ENCODE results near the gene AQP4.
A peak's percentile ranks its signal among the peaks of the same experiment; 100 is the strongest.

AQP4 gene

GRCh38 chr18:26839609-26840008, 25.9 kb downstream of the AQP4 start:
- DNase-seq, result no peak

DNA sequence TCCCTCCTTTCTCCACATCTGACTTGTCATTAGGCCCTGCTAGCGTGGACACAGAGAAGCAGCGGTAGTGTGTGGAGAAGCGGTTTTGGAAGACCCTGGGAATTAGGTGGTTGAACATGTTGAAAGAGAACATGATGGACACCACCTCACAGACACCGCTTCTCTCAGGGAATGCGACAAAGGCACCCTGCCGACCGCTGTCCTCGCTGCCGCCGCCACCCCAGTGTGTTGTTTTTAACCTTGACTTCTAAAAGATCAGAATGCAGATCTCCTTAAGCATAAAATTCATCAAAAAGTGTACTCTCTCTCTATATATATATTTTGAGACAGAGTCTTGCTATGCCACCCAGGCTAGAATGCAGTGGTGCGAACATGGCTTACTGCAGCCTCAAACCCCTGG, 33.2 kb downstream of the AQP4 start:
- DNase-seq, result no peak

DNA sequence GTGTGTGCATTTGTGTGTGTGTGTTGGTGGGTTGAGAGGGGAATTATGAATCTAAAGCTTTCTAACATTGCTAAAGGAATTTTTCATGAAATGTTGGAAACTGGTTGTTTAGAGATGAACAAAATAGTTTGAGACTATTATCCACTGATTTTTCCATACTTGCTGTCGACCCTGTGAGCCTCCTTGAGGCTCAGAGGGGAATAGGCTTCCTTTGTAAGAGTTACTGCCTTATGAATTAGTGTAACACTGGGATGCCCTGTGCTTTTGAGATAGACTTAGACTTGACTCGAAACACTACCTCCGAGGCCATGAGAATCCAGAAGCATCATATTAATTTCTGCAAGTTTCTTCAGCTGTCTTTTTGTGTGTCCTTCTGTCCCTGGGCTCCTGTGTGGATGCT, 37.9 kb downstream of the AQP4 start:
- DNase-seq, result no peak

DNA sequence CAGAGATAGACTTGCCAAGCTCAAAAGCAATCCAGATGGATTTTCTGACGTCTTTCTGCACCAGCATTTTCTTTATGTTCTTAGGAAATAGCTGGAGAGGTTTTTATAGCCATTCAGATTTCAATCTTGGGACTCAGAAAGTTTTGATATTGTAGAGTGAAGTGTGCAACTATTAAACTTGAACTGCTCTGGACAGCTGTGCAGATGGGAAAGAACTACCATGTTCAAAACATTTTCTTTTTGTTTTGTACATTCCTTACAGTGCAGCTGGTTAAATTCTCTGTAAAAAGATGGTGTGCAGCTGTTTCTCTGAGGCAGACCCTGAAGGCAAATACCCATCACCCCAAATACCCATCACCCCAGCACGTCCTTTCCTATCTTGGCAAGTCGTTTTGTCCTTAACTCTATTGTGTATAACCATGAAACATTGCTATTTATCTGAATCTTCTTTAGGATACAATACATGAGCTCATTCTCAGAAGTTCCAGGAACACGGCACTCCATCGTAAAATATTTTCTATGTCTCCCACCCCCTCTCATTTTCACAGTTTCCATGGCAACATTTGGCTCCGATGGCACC, 38.8 kb downstream of the AQP4 start:
- no peak for DNase-seq

DNA sequence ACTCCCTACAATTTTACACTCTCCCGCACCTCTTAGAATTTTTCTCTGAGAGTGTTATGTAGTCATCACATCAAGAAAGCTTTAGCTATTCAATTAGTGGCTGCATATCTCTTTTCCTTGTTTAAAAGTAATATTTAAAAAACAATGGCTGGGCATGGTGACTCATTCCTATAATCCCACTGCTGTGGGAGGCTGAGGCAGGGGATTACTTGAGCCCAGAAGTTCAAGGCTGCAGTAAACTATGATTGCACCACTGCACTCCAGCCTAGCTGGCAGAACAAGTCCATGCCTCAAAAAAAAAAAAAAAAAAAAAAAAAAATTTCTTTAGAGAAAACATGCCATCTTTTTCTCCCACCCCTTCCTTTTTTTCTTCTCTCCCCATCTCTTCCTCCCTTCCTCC, 44.3 kb downstream of the AQP4 start:
- no peak for DNase-seq

GRCh38 chr18:26819046-26819445, 46.5 kb downstream of the AQP4 start:
- no peak for DNase-seq

GRCh38 chr18:26818461-26818860, 47.0 kb downstream of the AQP4 start:
- DNase-seq, result no peak

- DNase-seq, result peak; percentile 60
Observed at GRCh38 chr18:26813043-26813442, 52.5 kb downstream of the AQP4 start.

- DNase-seq, result no peak
Observed at GRCh38 chr18:26812462-26812861, 53.0 kb downstream of the AQP4 start.

- no peak for DNase-seq
Observed at GRCh38 chr18:26809346-26809745, 56.2 kb downstream of the AQP4 start.

DNA sequence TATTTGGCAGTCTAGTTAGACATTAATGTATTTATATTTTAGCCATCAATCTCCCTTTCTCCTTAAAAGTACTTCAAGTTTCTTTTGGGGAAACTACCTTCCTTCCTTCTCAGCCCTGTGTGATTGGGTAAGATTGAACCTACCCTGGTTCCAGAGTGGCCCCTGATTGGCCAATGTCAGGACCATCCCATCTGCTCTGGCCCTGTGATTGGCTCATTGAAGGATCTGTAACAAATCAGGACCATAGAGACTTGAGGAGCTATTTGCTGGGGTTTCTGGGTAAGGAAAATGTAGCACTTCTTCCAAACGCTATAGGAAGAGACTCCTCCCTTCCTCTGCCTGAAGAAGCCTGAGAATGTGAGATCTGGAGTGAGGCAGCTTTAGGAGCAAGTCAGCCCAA, 59.3 kb downstream of the AQP4 start:
- DNase-seq, result no peak

- no peak for DNase-seq
Observed at GRCh38 chr18:26804519-26804918, 61.0 kb downstream of the AQP4 start.

GRCh38 chr18:26803643-26804042, 61.9 kb downstream of the AQP4 start:
- no peak for DNase-seq

GRCh38 chr18:26802330-26803200, 62.9 kb downstream of the AQP4 start:
- no peak for DNase-seq

Data from DMS153 (cell line).